SK-N-SH (cell line): ENCODE measurements around the gene FRMD5.

Source experiments
- ELF1 ChIP-seq: IDR thresholded peaks from 2 replicates; pipeline ENCODE4 v1.4.0; 2012
- POLR2AphosphoS5 ChIP-seq: IDR thresholded peaks from 2 replicates; pipeline ENCODE4 v1.6.1; 2012; ENCODE audit warnings: low read depth, low read length
- RAD21 ChIP-seq: IDR thresholded peaks from 2 replicates; pipeline ENCODE4 v1.6.1; 2012; ENCODE audit warnings: mild to moderate bottlenecking, low read length
- REST ChIP-seq: IDR thresholded peaks from 2 replicates; pipeline ENCODE4 v1.6.1; 2012; ENCODE audit warnings: mild to moderate bottlenecking, low read depth, low read length, moderate library complexity

DNA sequence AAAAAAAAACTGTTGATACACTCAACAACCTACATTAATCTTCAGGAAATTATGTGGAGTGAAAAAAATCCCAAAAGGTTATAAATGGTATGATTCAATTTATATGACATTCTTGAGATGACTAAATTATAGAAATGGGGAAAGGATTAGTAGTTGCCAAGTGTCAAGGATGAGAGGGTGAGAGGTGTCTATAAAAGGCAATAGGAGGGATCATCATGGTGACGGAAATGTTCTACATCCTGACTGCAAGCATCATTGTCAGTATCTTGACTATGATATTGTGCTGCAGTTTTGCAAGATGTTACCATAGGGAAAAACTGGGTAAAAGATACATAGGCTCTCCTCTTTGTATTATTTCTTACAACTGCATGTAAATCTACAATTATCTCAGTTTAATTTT is 125.6 kb downstream of the FRMD5 start:
- no peak for TF ChIP-seq REST
- TF ChIP-seq POLR2AphosphoS5, result no peak
- no peak for TF ChIP-seq ELF1
- no peak for TF ChIP-seq RAD21
